Kidney glomerular epithelial cell (primary cell): ENCODE data around the gene REC114.
"Not testable (repeated sequence)": the region's sequence is repeated elsewhere in the genome, so short reads cannot be mapped to it uniquely, and the experiment has no call there.

Experiments used
- DNase-seq: peaks from one replicate; lab custom pipeline; 2025; lab: John Stamatoyannopoulos, UW

REC114 gene

GRCh38 chr15:73575636-73576247 is 132.8 kb downstream of the REC114 start:
- no peak for DNase-seq

DNA sequence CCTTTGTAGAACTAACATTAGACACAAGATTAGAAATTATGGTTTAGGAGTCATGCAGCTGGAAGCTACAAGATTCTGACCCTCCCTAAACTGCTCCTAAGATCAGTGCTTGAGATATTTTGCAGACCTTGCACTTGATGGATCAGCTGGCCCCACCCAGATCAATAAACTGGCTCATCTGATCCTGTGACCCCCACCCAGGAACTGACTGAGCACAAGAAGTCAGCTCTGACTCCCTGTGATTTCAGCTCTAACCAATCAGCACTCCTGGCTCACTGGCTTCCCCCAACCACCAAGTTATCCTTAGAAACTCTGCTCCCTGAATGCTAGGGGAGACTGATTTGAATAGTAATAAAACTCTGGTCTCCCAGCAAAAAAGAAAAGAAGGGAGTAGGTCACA is 134.6 kb downstream of the REC114 start:
- not testable (repeated sequence) for DNase-seq

DNA sequence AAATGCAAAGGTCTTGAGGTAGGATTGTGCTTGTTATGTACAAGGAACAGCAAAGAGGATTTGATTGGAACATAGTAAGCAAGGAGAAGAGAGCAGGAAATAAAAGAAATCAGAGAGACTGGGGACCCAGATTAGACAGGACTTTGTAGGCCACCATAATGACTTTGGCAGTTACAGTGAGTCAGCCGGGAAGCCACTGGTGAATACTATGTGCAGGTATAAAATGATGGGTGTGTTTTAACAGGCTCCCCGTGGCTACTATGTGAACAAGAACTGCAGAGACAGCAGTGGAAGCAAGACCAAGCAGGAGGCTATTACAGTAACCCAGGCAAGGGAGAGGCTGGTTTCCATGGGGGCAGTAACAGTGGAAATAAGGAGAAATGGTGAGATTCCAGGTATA is 135.1 kb downstream of the REC114 start:
- DNase-seq: no peak

- DNase-seq: no peak
Measured at GRCh38 chr15:73582851-73583379, 140.0 kb downstream of the REC114 start.

DNA sequence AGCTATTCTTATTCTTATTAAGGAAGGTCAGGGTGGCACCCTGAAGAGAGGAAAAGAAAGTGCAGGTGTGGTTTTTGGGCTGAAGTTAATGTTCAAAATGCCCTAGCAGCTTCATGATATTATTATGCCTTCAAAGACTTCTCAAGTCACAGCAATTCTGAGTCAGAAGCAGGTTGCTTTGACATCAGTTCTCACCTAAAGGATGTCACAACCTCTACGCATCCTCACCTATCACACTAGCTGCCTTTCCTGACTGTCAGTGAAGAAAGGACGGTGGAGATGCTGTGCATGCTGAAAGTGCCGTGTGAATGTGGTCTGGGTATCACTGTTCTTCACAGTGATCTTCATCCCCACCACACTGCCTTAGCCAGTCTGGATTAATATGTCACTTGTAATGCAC is 140.6 kb downstream of the REC114 start:
- DNase-seq: no peak

DNA sequence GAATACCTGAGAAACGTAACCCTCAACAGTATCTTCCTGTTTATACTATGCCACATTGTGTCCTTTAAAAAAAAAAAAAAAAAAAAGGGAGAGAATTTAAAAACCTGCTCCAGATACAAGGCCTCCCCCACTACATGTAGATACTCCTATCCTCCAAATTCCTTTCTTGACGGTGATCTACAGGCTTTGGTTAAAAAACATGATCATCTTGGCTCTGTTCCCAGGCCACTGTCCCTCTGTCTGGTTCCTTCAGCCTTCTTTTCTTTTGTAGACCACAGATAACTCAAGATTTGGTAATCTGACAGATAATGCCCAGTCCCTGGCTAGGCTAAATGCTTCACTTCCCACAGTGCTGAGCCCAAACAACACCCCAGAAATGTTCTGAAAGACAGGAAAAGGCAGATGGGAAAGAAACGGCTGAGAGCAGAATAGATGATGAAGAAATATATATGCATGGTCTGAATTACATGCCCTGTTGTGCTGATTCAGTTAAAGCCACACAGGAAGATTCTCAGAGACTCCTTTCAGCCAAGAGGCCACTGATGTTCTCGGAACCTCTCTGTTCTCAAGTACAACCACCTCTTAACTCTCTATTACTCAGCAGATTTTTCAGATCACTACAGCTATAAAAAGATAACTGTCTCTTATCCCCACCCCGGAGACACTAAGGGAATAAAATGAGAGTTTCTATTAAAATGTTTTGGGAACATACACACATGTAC is 141.9 kb downstream of the REC114 start:
- no peak for DNase-seq

- DNase-seq: no peak
Measured at GRCh38 chr15:73585871-73586654, 143.1 kb downstream of the REC114 start.

GRCh38 chr15:73589766-73590165 is 146.8 kb downstream of the REC114 start:
- DNase-seq: no peak

- no peak for DNase-seq
Measured at GRCh38 chr15:73590263-73590662, 147.3 kb downstream of the REC114 start.

DNA sequence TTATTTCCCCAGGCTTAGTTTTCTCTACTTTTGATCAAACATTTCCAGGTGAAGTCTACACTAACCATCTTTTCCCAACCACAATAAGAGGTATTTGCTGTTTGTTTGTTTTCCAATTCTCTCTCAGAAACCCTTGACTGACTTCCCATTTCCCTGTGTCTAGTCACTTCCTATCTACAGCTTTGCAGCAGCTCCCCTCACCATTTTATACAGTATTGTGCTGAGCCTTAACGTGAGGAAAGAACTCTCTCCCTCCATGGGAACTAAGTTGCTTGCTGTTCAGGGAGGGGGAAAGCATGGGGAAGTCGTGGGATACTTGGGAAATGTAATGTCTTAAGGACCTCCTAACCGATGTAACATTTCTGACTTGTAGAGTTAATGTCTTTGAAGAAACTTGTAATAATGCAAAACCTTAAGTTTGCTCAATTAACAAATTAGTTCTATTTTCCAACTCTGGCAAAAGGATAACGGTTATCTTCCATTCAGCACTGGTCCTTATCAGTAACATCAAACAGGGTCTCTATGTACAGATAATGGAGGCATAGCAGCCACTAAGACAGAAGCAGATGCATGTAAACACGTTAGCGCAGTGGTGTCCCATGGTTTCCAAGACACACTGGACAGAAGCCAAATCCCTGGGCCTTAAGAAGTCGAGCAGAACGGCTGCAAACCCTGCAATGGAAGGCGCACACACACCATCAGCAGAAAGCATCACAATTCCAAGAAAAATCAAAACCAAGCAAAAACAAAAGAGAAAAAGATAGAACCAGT is 150.5 kb downstream of the REC114 start:
- no peak for DNase-seq

DNA sequence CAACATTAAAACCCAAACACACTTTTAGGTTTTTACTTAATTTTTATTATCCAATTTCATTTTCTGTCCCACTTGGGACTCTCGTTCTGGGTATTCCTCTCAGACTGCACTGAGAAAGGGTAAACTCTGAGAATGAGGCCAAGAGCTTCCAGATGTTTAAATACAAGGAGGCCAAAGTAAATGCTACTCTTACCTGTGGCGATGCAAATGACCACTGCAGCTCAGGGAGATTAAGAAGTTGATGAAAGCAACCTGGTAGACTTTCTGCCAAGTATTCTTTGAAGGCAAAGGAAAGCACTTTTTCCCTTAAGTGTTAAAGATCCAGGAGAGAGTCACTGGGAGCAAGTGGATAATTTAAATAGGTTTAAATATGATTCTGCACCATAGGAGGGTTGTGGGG is 151.1 kb downstream of the REC114 start:
- no peak for DNase-seq

DNA sequence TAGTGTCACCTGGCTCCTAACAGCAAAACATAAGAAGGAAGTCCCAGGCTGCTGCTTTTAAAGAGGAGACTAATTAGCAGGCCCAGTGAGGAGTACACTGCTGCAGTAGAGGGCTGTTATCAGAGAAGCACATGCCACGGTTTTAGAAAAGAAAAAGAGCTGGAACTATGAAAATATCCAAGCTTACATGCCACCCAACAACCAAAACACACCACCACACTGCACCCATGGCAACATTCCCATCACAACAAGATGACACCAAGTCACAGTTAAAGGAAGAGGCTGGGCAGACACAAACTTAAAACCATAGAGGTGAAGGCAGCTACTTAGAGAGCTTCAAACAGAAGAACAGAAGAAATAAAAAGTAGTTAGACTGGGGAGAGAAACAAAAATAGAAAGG is 153.2 kb downstream of the REC114 start:
- DNase-seq: no peak

DNA sequence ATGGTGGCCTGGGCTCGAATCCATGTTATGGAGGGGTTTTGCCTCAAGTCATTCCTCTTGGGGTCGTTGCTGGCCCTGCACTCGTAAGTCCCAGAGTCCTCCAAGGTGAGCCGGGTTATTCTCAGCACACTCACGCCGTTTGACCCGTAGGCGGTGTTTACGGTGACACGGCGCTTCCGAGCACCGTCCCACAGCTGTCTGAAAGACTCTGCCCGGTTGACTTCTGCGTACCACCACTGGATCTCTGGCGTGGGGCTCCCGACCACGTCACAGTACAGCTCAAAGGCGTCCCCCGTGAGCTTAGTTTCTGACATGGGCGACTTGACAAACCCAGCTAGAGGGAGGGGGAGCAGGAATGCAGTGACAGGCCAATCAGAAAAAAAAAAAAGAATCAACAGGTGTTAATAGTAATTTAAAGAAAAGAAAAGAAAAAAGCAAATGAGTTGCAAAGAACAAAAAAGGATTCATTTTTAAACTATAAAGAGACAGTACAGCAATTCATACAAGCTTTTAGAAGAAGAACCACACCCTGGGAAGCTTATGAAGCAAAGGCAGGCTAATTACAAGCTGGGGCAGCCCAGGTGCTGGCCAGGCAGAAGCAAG is 154.2 kb downstream of the REC114 start:
- no peak for DNase-seq

DNA sequence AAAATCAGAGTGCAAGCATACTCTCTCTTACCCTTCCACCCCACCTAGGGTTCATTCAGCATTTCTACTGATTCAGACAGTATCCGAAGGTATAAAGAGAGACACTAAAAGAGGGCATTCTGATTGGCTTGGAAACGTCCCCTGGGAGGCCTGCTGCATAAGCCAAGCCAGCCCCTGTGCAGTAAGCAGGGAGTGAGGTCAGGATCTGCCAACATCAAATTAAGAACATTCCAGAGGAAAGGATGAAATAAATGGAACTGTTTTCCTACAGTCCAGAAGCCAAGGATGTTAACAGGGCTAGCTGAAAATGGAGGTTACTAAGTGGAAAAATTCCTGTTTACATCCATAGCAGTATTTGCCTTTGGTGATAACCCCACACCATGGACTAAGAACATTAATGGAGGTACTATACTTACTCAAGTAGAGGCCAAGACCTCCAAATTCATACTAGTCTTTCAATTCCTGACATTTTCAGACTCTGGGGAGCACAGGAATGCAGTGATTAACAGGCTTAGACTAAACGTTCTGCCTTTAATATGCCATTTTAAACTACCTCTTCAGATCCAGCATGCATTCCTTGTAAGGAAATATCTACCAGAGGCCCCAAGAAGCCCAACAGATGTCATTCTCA is 155.7 kb downstream of the REC114 start:
- no peak for DNase-seq

DNA sequence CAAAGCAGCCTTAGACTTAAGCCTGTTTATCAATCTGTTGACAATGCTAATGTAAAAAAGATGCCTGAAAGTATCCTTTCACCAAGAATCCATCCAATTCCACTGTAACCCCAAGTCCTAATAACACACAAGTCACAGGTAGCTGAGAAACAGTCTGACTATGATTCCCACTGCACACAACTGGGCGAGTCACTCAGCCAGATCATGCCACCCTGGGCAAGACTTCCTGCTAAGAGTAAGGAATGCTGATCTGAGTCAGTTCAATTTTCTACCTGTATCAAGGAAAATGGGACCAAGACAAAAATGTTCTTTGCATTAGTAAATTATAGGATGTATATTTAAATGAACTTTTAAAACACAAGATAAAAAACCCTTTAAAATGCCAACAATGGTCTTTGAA is 157.0 kb downstream of the REC114 start:
- peak; percentile 61 for DNase-seq

DNA sequence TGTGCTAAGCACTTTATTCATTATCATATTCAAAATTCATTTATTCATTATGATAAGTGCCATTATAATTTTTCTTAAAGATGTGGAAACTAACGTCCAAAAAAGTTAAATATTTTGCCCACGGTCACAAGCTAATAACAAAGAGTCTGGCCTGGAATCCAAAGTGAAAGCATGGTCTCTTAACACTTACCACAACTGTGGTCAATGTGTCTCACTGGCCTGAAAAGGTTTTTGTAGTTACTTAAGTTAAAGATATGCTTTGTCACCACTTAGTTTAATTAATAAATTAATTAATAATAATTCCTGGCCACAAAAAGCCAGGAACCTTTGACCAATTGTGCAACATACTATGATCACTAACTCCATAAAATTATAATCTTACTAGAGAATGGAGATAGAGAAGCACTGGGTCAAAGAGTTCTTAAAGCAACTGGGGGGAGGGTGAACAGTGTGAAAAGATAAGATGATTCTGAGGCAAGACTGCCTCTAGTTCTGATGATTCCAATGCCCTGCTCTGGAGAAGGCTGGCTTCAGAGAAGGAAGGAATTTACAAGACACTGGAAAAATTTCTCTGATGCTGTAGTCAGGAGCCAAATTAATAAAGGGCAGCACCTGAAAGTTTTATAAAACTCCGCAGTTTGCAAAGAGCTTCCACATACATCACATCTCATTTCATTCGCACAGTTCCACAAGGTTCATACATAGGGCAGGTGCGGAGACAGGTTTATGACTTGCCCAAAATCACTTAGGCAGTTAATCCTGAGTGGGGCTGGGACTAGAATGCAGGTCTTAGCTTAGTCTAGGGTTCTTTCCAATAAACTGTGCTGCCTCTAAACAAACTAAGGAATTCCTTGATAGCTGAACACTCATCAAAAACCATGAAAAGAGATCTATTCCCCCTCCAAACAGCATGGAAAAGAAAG is 157.7 kb downstream of the REC114 start:
- DNase-seq: no peak

DNA sequence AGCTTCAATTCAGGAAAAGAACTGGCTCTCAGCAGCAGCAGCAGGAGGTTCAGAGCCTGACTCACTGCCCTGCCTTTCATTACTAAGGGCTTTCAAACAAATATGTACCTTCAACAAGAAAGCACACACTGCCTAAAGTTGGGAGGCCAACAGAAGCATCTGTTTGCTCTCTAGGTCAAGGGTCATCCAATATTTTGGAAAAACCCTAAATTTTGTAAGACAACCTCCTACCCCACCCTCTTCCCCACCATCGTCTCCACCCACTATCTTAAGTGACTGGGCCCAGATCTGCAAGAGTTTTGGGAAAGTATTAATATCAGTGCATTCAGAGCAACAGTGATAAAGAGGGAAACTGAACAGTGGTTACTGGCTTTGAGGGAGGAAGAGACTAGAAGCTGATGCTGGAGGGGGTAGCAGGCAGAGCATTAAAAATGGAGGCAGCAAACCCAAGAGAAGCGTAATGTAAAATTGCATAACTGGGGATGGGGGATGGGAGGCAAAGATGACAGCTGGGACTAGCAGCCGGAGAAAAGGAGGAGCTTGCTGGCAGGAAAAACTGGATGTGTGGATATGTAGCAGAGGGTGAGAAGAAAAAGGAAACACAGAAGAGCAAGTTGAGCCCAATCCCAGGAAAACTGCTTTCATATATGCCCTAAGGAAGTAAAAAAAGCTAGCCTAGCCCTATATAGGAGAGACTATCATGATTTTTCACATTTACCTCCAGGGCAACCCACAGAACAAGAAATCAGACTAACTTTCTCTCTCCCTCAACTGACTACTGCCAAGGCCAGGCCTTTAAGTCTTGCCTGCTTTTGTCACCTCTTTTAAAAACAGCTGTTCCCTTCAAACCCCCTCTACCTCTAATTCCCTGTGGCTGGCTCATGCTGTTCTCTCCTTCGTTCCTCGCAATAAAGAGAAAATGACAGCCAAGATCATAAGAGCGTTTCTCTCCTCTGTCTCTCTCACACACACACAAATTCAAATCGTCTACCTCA is 158.8 kb downstream of the REC114 start:
- DNase-seq: no peak

DNA sequence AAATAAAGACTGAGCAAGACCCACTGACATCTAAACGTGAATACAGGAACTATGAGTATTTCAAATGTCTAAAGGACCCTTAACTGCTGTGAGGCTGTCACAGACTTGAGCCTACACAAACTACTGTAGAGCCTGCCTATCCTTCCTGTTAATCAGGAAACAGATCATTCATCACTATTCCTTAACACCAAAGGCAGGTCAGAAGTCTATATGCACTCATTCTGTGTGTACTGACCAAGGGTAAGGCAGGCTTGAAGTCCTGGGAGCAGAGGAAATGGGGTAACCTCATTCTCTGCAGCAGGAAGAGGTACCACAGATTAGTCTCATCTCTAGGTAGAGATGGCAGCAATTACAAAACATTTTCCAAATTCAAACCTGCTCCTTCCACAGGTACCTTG is 159.5 kb downstream of the REC114 start:
- no peak for DNase-seq

GRCh38 chr15:73602992-73603391 is 160.0 kb downstream of the REC114 start:
- DNase-seq: no peak
